Activated CD8-positive, alpha-beta memory T cell treated with anti-CD3 and anti-CD28 coated beads, Interleukin-2, amount 50 U/mL, for 48 hours (primary cell): ENCODE results near the gene MEX3A.
"Not testable (repeated sequence)": the region's sequence is repeated elsewhere in the genome, so short reads cannot be mapped to it uniquely, and the experiment has no call there.

Source experiments
- DNase-seq: peaks from one replicate; pipeline ENCODE4 v3.0.0-alpha.2; 2020

MEX3A gene

GRCh38 chr1:156117414-156118176 is 35.3 kb upstream of the MEX3A start:
- no peak for DNase-seq

GRCh38 chr1:156116731-156117130 is 34.5 kb upstream of the MEX3A start:
- DNase-seq: not testable (repeated sequence)

- DNase-seq: peak; percentile 61
Measured at GRCh38 chr1:156115514-156116374, 33.5 kb upstream of the MEX3A start.

- DNase-seq: peak; percentile 67
Measured at GRCh38 chr1:156114919-156115513, 32.8 kb upstream of the MEX3A start.

- DNase-seq: peak; percentile 84
Measured at GRCh38 chr1:156114101-156114918, 32.0 kb upstream of the MEX3A start, which contains the start of gene LMNA. Gene LMNA, plus strand, starts transcription at chr1:156114711. Its CDS starts 208 bp downstream, at chr1:156114919.

DNA sequence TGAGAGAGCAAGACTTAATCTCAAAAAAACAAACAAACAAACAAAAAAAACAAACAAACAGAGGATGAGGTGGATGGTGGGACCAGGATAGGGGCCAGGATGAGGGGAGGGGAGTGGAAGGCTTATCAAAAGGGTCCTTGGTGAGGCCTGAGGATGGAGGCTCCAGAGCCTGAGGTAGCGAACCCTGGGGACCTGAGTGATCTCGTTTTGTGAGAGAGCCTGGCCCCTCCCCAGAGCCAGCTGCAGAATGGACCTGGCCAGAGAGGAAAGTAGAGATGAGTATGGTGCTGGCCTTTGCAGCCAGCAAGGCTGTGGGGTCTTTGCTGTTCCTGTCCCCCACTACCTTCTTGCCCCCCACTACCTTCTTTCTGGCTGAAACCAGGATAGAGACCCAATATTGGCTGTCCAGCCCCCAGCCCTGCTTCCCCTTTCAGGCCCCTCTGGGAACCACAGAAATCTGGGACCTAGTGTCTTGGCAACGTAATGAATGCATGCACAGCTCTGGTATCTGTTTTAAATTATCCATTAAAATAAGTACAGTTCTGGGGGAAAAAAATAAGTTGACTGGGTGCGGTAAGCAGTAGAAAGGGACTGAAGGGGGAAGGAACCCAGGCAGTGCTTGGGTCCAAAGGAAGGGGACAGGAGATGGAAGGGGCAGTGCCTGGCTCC is 31.2 kb upstream of the MEX3A start:
- DNase-seq: no peak

DNA sequence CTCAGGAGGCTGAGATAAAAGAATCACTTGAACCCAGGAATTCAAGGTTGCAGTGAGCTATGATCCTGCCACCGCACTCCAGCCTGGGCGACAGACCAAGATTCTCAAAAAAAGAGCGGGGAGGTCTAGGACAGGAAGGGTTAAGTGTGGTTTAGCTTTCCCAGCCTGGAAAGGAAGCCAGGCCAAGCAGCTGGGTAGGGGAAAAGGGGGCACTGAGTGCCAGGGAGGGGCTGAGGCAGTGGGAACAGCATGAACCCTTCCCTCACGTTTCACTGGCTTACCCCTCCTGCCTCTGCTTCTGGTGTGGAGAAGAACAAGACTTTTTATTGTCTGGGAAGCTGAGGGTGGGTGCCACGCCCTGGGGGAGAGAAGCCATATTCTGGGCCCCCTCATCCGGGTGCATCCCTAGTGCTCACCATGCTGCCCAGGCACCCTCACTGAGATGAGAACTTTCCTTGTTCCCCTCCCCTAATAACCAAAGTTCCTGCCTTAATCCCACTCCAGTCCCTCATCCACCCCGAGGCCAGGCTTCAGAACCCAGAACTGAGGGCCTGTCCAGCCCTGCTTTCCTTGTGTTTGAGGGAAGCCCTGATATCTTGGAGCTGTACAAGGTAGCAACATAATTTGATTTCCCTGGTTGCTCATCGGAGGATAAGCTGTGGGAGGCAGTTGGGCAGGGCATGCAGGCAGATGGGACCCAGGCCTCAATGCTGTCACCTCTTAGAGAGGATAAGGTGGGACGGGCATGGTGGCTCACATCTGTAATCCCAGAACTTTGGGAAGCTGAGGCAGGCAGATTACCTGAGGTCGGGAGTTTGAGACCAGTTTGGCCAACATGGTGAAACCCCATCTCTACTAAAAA is 30.2 kb upstream of the MEX3A start:
- no peak for DNase-seq

DNA sequence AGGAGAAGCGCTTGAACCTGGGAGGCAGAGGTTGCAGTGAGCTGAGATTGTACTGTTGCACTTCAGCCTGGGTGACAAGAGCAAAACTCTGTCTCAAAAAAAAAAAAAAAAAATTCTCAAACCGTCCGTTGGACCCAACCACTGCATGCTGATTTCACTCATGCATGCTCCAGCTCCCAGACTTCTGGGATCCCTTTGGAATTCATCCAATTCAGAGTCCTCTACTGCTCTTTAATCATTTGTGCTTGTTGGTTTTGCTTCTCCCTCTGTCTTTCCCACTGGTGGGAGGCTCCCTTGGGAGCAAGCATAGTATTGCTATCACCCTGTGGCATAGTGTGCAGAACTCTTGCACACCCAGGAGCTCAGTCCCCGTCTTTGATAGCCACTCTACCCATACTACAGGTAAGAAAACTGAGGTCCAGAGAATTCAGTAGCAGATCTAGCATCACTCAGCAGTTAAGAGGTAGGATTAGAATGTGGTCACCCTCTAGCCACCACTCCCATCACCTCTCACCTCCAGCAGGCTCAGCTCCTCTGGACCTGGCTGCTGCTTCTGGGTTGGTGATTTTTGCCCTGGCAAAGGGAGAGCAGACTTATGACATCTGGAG is 29.2 kb upstream of the MEX3A start:
- DNase-seq: no peak

DNA sequence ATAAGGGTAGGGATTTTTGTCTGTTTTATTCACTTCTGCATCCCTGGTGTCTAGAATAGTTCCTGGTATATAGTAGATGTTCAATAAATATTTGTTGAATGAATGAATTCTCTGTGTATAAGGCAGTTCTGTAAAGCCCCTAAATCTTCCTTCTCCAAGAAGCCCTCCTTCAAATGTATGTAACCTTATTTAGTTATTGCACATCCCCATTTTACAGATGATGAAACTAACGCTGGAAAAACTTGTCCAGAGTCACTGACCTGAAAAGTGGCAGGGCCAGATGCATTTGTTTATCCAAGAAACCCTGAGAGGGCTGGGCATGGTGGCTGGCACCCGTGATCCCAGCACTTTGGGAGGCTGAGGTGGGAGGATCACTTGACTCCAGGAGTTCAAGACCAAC is 28.0 kb upstream of the MEX3A start:
- DNase-seq: no peak

GRCh38 chr1:156108664-156109241 is 26.5 kb upstream of the MEX3A start:
- no peak for DNase-seq

GRCh38 chr1:156108057-156108456 is 25.8 kb upstream of the MEX3A start:
- DNase-seq: no peak

- peak; percentile 59 for DNase-seq
Measured at GRCh38 chr1:156106624-156107488, 24.6 kb upstream of the MEX3A start.

GRCh38 chr1:156104861-156105832 is 22.9 kb upstream of the MEX3A start:
- DNase-seq: peak; percentile 61

GRCh38 chr1:156104065-156104810 is 22.0 kb upstream of the MEX3A start:
- peak; percentile 75 for DNase-seq

GRCh38 chr1:156103521-156103947 is 21.3 kb upstream of the MEX3A start:
- DNase-seq: peak; percentile 68

GRCh38 chr1:156102633-156103511 is 20.6 kb upstream of the MEX3A start:
- peak; percentile 60 for DNase-seq
